GM23338 (cell line): ENCODE measurements around the gene ANKRD44. TPM values are rescaled to one million over a fixed set of nuclear protein-coding genes. Genes with fewer than 3 reads are reported as not detected.

Source experiments
- ATAC-seq: fragments of 200-7000 bp; cut with Tn5 transposase; 3 replicates; pipeline ENCODE4 v1.9.1; 2020
- DNase-seq: peaks from one replicate; pipeline ENCODE4 v3.0.0-alpha.2; 2015; ENCODE audit warnings: low spot score
- H2AFZ ChIP-seq: fragments of 200-600 bp; sonication (generic); 2 replicates; pipeline ENCODE4 v1.8.0; 2016; ENCODE audit warnings: antibody characterized with exemption, mild to moderate bottlenecking, moderate library complexity
- H3F3A ChIP-seq: fragments of 200-600 bp; sonication (generic); replicated peaks from 2 replicates; pipeline ENCODE4 v1.8.0; 2017; ENCODE audit warnings: antibody characterized with exemption, mixed run types, low read depth
- H3K27ac ChIP-seq: fragments of 200-600 bp; sonication (generic); 2 replicates; pipeline ENCODE4 v1.6.1; 2016; ENCODE audit warnings: low read depth
- H3K27me3 ChIP-seq: fragments of 200-600 bp; sonication (generic); 2 replicates; pipeline ENCODE4 v1.8.0; 2016; ENCODE audit warnings: mild to moderate bottlenecking, mixed run types, moderate library complexity; ENCODE audit not compliant: insufficient read depth
- H3K36me3 ChIP-seq: fragments of 200-600 bp; sonication (generic); 2 replicates; pipeline ENCODE4 v1.8.0; 2016; ENCODE audit warnings: mild to moderate bottlenecking; ENCODE audit not compliant: insufficient read depth
- H3K4me1 ChIP-seq: fragments of 200-600 bp; sonication (generic); 2 replicates; pipeline ENCODE4 v1.8.0; 2016; ENCODE audit warnings: mild to moderate bottlenecking, moderate library complexity; ENCODE audit not compliant: insufficient read depth
- H3K4me2 ChIP-seq: fragments of 200-600 bp; sonication (generic); 2 replicates; pipeline ENCODE4 v1.7.1; 2017; ENCODE audit warnings: mixed run types
- H3K4me3 ChIP-seq: fragments of 200-600 bp; sonication (generic); 2 replicates; pipeline ENCODE4 v1.6.1; 2016; ENCODE audit warnings: mixed run types
- H3K79me2 ChIP-seq: fragments of 200-600 bp; sonication (generic); replicated peaks from 2 replicates; pipeline ENCODE4 v1.8.0; 2017; ENCODE audit warnings: mild to moderate bottlenecking; ENCODE audit not compliant: insufficient read depth
- H3K9me2 ChIP-seq: fragments of 200-600 bp; sonication (generic); 2 replicates; pipeline ENCODE4 v1.8.0; 2017; ENCODE audit not compliant: insufficient read depth
- H4K20me1 ChIP-seq: fragments of 200-600 bp; sonication (generic); replicated peaks from 2 replicates; pipeline ENCODE4 v1.8.0; 2017; ENCODE audit warnings: mild to moderate bottlenecking; ENCODE audit not compliant: insufficient read depth
- H3K27ac Mint-ChIP-seq: 2 replicates; pipeline ENCODE4 v1.8.0; 2020; ENCODE audit warnings: inconsistent platforms, mild to moderate bottlenecking, moderate library complexity, mixed read lengths
- H3K27me3 Mint-ChIP-seq: 3 replicates; pipeline ENCODE4 v1.8.0; 2022; ENCODE audit warnings: low read depth, mild to moderate bottlenecking, moderate library complexity, mixed read lengths, inconsistent platforms; ENCODE audit not compliant: insufficient read depth, poor library complexity
- H3K36me3 Mint-ChIP-seq: 3 replicates; pipeline ENCODE4 v1.8.0; 2021; ENCODE audit warnings: low read depth, mild to moderate bottlenecking, inconsistent platforms, moderate library complexity, mixed read lengths
- H3K4me1 Mint-ChIP-seq: 3 replicates; pipeline ENCODE4 v1.8.0; 2020; ENCODE audit warnings: mild to moderate bottlenecking, inconsistent platforms, mixed read lengths
- H3K4me3 Mint-ChIP-seq: 3 replicates; pipeline ENCODE4 v1.8.0; 2021; ENCODE audit warnings: moderate library complexity, mild to moderate bottlenecking, inconsistent platforms, mixed read lengths
- H3K9me3 Mint-ChIP-seq: 3 replicates; pipeline ENCODE4 v1.8.0; 2020; ENCODE audit warnings: moderate library complexity, mild to moderate bottlenecking, inconsistent platforms, mixed read lengths
- CREB1 ChIP-seq: fragments of 250-450 bp; sonication (Bioruptor Pico); IDR thresholded peaks from 2 replicates; pipeline ENCODE4 v1.5.0; 2020; ENCODE audit warnings: low read depth, mild to moderate bottlenecking, moderate library complexity
- EZH2 ChIP-seq: fragments of 200-600 bp; sonication (generic); IDR thresholded peaks from one replicate; pipeline ENCODE4 v1.8.0; 2017; ENCODE audit warnings: antibody characterized with exemption, mild to moderate bottlenecking, low read depth; ENCODE audit not compliant: unreplicated experiment
- EZH2phosphoT487 ChIP-seq: fragments of 200-600 bp; sonication (generic); IDR thresholded peaks from one replicate; pipeline ENCODE4 v1.8.1; 2018; ENCODE audit warnings: antibody characterized with exemption; ENCODE audit not compliant: unreplicated experiment
- JUNB ChIP-seq: IDR thresholded peaks from one replicate; pipeline ENCODE4 v1.6.1; 2016; ENCODE audit warnings: antibody characterized with exemption; ENCODE audit not compliant: unreplicated experiment
- NANOG ChIP-seq: IDR thresholded peaks from 2 replicates; pipeline ENCODE4 v1.6.1; 2016; ENCODE audit warnings: antibody characterized with exemption, borderline replicate concordance
- POLR2AphosphoS5 ChIP-seq: IDR thresholded peaks from 2 replicates; pipeline ENCODE4 v1.6.1; 2016; ENCODE audit warnings: antibody characterized with exemption, low read depth
- STAT1 ChIP-seq: IDR thresholded peaks from one replicate; pipeline ENCODE4 v1.6.1; 2016; ENCODE audit warnings: antibody characterized with exemption; ENCODE audit not compliant: unreplicated experiment
- ZNF114 ChIP-seq: fragments of 250-450 bp; sonication (Bioruptor Pico); IDR thresholded peaks from 2 replicates; pipeline ENCODE4 v1.5.0; 2020; ENCODE audit warnings: mild to moderate bottlenecking, moderate library complexity
- polyA plus RNA-seq: library from polyadenylated mRNA; unstranded; fragments of >200 nt; fragmentation: Nextera tagmentation; extraction: Ambion mirVana; gene quantifications from 2 replicates; pipeline ENCODE4 v1.2.1, GENCODE V29; 2016
- total RNA-seq: library from RNA; depleted of rRNA; stranded (reverse); fragments of >200 nt; shearing (Covaris generic); gene quantifications from 2 replicates; pipeline ENCODE4 v1.2.3, GENCODE V29; 2014
- TF ChIP-seq, protein P1 (sequence below): IDR thresholded peaks from one replicate; pipeline ENCODE4 v1.6.1; 2018; ENCODE audit warnings: antibody characterized with exemption; ENCODE audit not compliant: unreplicated experiment
- TF ChIP-seq, protein P2 (sequence below), 2 experiments: fragments of 200-600 bp in 1 of 2; sonication (generic) in 1 of 2; conservative IDR thresholded peaks; 2 replicates each; pipeline versions ENCODE4 v1.5.1 to v1.6.1; 2016 to 2017; ENCODE audit warnings: antibody characterized with exemption in 2 of 2, low read depth in 2 of 2, mild to moderate bottlenecking in 2 of 2, moderate library complexity in 1 of 2

Gene ANKRD44
- total and polyA plus RNA-seq, 2 experiments from 2014 or later = 0.44 to 0.56 TPM

DNA sequence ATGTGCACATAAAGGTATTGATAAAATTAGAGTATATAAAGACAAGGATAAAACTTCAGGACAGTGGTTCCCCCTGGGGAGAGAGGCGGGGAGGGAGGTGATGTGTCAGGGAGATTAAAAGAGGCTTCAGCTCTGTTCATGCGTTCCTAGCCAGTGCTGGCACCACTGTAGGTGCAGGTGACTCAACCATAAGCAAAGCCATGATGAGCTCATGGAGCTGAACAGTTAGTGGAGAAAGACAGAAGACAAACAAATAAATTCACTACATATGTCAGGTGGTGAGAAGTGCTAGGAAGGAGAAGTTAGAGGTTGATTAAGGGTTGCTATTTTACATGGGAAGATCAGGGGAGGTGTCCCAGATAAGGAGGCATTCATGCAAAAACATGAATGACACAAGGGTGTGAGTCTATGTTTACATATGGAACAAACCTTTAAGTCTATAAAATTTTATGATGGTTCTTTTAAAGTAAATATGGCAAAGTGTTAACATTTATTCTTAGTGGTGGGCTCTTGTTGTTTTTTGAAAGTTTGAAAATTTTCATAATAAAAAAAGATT is 136.0 kb downstream of the ANKRD44 start (continued):
- TF ChIP-seq, protein P1, sequence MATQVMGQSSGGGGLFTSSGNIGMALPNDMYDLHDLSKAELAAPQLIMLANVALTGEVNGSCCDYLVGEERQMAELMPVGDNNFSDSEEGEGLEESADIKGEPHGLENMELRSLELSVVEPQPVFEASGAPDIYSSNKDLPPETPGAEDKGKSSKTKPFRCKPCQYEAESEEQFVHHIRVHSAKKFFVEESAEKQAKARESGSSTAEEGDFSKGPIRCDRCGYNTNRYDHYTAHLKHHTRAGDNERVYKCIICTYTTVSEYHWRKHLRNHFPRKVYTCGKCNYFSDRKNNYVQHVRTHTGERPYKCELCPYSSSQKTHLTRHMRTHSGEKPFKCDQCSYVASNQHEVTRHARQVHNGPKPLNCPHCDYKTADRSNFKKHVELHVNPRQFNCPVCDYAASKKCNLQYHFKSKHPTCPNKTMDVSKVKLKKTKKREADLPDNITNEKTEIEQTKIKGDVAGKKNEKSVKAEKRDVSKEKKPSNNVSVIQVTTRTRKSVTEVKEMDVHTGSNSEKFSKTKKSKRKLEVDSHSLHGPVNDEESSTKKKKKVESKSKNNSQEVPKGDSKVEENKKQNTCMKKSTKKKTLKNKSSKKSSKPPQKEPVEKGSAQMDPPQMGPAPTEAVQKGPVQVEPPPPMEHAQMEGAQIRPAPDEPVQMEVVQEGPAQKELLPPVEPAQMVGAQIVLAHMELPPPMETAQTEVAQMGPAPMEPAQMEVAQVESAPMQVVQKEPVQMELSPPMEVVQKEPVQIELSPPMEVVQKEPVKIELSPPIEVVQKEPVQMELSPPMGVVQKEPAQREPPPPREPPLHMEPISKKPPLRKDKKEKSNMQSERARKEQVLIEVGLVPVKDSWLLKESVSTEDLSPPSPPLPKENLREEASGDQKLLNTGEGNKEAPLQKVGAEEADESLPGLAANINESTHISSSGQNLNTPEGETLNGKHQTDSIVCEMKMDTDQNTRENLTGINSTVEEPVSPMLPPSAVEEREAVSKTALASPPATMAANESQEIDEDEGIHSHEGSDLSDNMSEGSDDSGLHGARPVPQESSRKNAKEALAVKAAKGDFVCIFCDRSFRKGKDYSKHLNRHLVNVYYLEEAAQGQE = no peak
- TF ChIP-seq ZNF114 (CRISPR knock-in tag) = no peak
- TF ChIP-seq EZH2phosphoT487 = no peak
- TF ChIP-seq CREB1 (CRISPR knock-in tag) = no peak
- TF ChIP-seq NANOG = no peak
- no peak for TF ChIP-seq STAT1
- TF ChIP-seq JUNB = no peak

DNA sequence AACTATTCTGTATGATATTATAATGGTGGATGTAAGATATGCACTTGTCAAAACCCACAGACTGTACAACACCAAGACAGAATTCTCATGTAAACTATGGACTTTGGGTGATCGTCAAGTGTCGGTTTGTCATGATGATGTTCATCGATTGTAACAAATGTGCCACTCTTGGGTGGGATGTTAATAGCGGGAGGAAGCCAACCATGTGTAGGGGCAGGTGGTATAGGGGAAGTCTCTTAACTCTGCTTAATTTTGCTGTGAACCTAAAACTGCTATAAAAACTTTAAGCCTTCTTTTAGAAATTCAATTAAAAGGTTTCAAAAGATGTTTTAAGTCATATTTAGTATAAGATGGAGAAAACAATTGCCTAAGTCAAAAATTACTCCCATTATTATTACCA is 139.0 kb downstream of the ANKRD44 start:
- Histone ChIP-seq H3K79me2 (no peaks in the 10 kb centered on the region), H3K4me1 (no peaks in the 10 kb centered on the region), H2AFZ (no peak overlapping the region), H3K4me2 (no peak overlapping the region), H3K27me3 (no peaks in the 10 kb centered on the region), H3K9me2 (no peaks in the 10 kb centered on the region), H3F3A (no peaks in the 10 kb centered on the region), H3K4me3 (no peak overlapping the region), H3K27ac (no peak overlapping the region), H3K36me3 (no peaks in the 10 kb centered on the region), H4K20me1 (no peaks in the 10 kb centered on the region)
- no peak overlapping the region for H3K4me3 Mint-ChIP-seq
- no peaks in the 10 kb centered on the region; the same call in 2 of the 3 replicates for H3K4me1 Mint-ChIP-seq
- ATAC-seq = no peak
- no peak for DNase-seq
- H3K36me3 Mint-ChIP-seq = no peaks in the 10 kb centered on the region
- H3K27ac Mint-ChIP-seq = no peak overlapping the region
- H3K27me3 Mint-ChIP-seq = no peaks in the 10 kb centered on the region
- H3K9me3 Mint-ChIP-seq = no peaks in the 10 kb centered on the region
- TF ChIP-seq JUNB (no peak), ZNF114 (CRISPR knock-in tag) (no peak), NANOG (no peak), EZH2phosphoT487 (no peak), POLR2AphosphoS5 (no peak), EZH2 (no peak), STAT1 (no peak)
- TF ChIP-seq, protein P2, sequence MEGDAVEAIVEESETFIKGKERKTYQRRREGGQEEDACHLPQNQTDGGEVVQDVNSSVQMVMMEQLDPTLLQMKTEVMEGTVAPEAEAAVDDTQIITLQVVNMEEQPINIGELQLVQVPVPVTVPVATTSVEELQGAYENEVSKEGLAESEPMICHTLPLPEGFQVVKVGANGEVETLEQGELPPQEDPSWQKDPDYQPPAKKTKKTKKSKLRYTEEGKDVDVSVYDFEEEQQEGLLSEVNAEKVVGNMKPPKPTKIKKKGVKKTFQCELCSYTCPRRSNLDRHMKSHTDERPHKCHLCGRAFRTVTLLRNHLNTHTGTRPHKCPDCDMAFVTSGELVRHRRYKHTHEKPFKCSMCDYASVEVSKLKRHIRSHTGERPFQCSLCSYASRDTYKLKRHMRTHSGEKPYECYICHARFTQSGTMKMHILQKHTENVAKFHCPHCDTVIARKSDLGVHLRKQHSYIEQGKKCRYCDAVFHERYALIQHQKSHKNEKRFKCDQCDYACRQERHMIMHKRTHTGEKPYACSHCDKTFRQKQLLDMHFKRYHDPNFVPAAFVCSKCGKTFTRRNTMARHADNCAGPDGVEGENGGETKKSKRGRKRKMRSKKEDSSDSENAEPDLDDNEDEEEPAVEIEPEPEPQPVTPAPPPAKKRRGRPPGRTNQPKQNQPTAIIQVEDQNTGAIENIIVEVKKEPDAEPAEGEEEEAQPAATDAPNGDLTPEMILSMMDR (conservative IDR thresholded peaks at IDR 0.05; ENCODE audit: low read depth in 2 of 2) = no peak
- TF ChIP-seq, protein P1 = no peak
